Measurements from ENCODE around the gene ZYX.
"Not testable (repeated sequence)": the region's sequence is repeated elsewhere in the genome, so short reads cannot be mapped to it uniquely, and the experiment has no call there.

Gene ZYX

GRCh38 chr7:143394777-143395176 lies 13.6 kb downstream of the ZYX start:
- Histone ChIP-seq H3K4me3 (ENCODE audit: low read length) (no peak overlapping the region), H3K27me3 (replicated peaks; ENCODE audit: control insufficient read depth, insufficient read depth, low read length) (no peaks in the 10 kb centered on the region), H3K9ac (ENCODE audit: low read length) (no peak overlapping the region), H3K9me3 (ENCODE audit: control insufficient read depth, low read length) (no peaks in the 10 kb centered on the region), H3K36me3 (ENCODE audit: control insufficient read depth, insufficient read depth, low read length, severe bottlenecking) (peaks cover 12% of the 10 kb centered on the region), H3K4me1 (ENCODE audit: control insufficient read depth, insufficient read depth, low read length) (peaks cover 60% of the 10 kb centered on the region)
- DNase-seq (ENCODE audit: low read depth) = no peak

- Histone ChIP-seq H3K27me3 (replicated peaks; ENCODE audit: control insufficient read depth, insufficient read depth, low read length) (no peaks in the 10 kb centered on the region), H3K9ac (ENCODE audit: low read length) (no peak overlapping the region), H3K4me1 (ENCODE audit: control insufficient read depth, insufficient read depth, low read length) (peaks cover 58% of the 10 kb centered on the region), H3K36me3 (ENCODE audit: control insufficient read depth, insufficient read depth, low read length, severe bottlenecking) (peaks cover 5% of the 10 kb centered on the region), H3K4me3 (ENCODE audit: low read length) (no peak overlapping the region), H3K9me3 (ENCODE audit: control insufficient read depth, low read length) (no peaks in the 10 kb centered on the region)
- DNase-seq (ENCODE audit: low read depth) = no peak
Observed at GRCh38 chr7:143395187-143396149, 14.3 kb downstream of the ZYX start.

GRCh38 chr7:143396182-143396581 lies 15.0 kb downstream of the ZYX start:
- DNase-seq (ENCODE audit: low read depth) = no peak
- H3K27me3 ChIP-seq (replicated peaks; ENCODE audit: control insufficient read depth, insufficient read depth, low read length) = no peaks in the 10 kb centered on the region
- peak overlapping the region; percentile 25 for H3K9ac ChIP-seq (ENCODE audit: low read length)
- no peak overlapping the region for H3K4me3 ChIP-seq (ENCODE audit: low read length)
- H3K36me3 ChIP-seq (ENCODE audit: control insufficient read depth, insufficient read depth, low read length, severe bottlenecking) = no peaks in the 10 kb centered on the region
- H3K4me1 ChIP-seq (ENCODE audit: control insufficient read depth, insufficient read depth, low read length) = peaks cover 51% of the 10 kb centered on the region
- no peaks in the 10 kb centered on the region for H3K9me3 ChIP-seq (ENCODE audit: control insufficient read depth, low read length)

- no peaks in the 10 kb centered on the region for H3K27me3 ChIP-seq (replicated peaks; ENCODE audit: control insufficient read depth, insufficient read depth, low read length)
- H3K36me3 ChIP-seq (ENCODE audit: control insufficient read depth, insufficient read depth, low read length, severe bottlenecking) = no peaks in the 10 kb centered on the region
- H3K9ac ChIP-seq (ENCODE audit: low read length) = peak overlapping the region; percentile 26
- DNase-seq (ENCODE audit: low read depth) = no peak
- H3K4me3 ChIP-seq (ENCODE audit: low read length) = no peak overlapping the region
- H3K9me3 ChIP-seq (ENCODE audit: control insufficient read depth, low read length) = no peaks in the 10 kb centered on the region
- peaks cover 44% of the 10 kb centered on the region for H3K4me1 ChIP-seq (ENCODE audit: control insufficient read depth, insufficient read depth, low read length)
Observed at GRCh38 chr7:143396625-143397556, 15.7 kb downstream of the ZYX start.

GRCh38 chr7:143397710-143398530 lies 16.8 kb downstream of the ZYX start:
- Histone ChIP-seq H3K9me3 (ENCODE audit: control insufficient read depth, low read length) (no peaks in the 10 kb centered on the region), H3K4me1 (ENCODE audit: control insufficient read depth, insufficient read depth, low read length) (peaks cover 34% of the 10 kb centered on the region), H3K27me3 (replicated peaks; ENCODE audit: control insufficient read depth, insufficient read depth, low read length) (no peaks in the 10 kb centered on the region), H3K36me3 (ENCODE audit: control insufficient read depth, insufficient read depth, low read length, severe bottlenecking) (no peaks in the 10 kb centered on the region), H3K4me3 (ENCODE audit: low read length) (no peak overlapping the region), H3K9ac (ENCODE audit: low read length) (no peak overlapping the region)
- no peak for DNase-seq (ENCODE audit: low read depth)

GRCh38 chr7:143398616-143399015 lies 17.5 kb downstream of the ZYX start:
- DNase-seq (ENCODE audit: low read depth) = no peak
- Histone ChIP-seq H3K4me1 (ENCODE audit: control insufficient read depth, insufficient read depth, low read length) (peaks cover 27% of the 10 kb centered on the region), H3K9me3 (ENCODE audit: control insufficient read depth, low read length) (no peaks in the 10 kb centered on the region), H3K9ac (ENCODE audit: low read length) (no peak overlapping the region), H3K4me3 (ENCODE audit: low read length) (no peak overlapping the region), H3K27me3 (replicated peaks; ENCODE audit: control insufficient read depth, insufficient read depth, low read length) (no peaks in the 10 kb centered on the region), H3K36me3 (ENCODE audit: control insufficient read depth, insufficient read depth, low read length, severe bottlenecking) (no peaks in the 10 kb centered on the region)

GRCh38 chr7:143399151-143399550 lies 18.0 kb downstream of the ZYX start:
- Histone ChIP-seq H3K27me3 (replicated peaks; ENCODE audit: control insufficient read depth, insufficient read depth, low read length) (no peaks in the 10 kb centered on the region), H3K4me3 (ENCODE audit: low read length) (no peak overlapping the region), H3K9ac (ENCODE audit: low read length) (no peak overlapping the region), H3K9me3 (ENCODE audit: control insufficient read depth, low read length) (no peaks in the 10 kb centered on the region), H3K4me1 (ENCODE audit: control insufficient read depth, insufficient read depth, low read length) (peaks cover 25% of the 10 kb centered on the region), H3K36me3 (ENCODE audit: control insufficient read depth, insufficient read depth, low read length, severe bottlenecking) (no peaks in the 10 kb centered on the region)
- no peak for DNase-seq (ENCODE audit: low read depth)

GRCh38 chr7:143399642-143400041 lies 18.5 kb downstream of the ZYX start:
- Histone ChIP-seq H3K4me3 (ENCODE audit: low read length) (no peak overlapping the region), H3K36me3 (ENCODE audit: control insufficient read depth, insufficient read depth, low read length, severe bottlenecking) (no peaks in the 10 kb centered on the region), H3K27me3 (replicated peaks; ENCODE audit: control insufficient read depth, insufficient read depth, low read length) (no peaks in the 10 kb centered on the region), H3K9ac (ENCODE audit: low read length) (no peak overlapping the region), H3K4me1 (ENCODE audit: control insufficient read depth, insufficient read depth, low read length) (peaks cover 25% of the 10 kb centered on the region), H3K9me3 (ENCODE audit: control insufficient read depth, low read length) (no peaks in the 10 kb centered on the region)
- no peak for DNase-seq (ENCODE audit: low read depth)

GRCh38 chr7:143401265-143401664 lies 20.1 kb downstream of the ZYX start:
- no peak overlapping the region for H3K9ac ChIP-seq (ENCODE audit: low read length)
- no peak for DNase-seq (ENCODE audit: low read depth)
- H3K9me3 ChIP-seq (ENCODE audit: control insufficient read depth, low read length) = no peaks in the 10 kb centered on the region
- peaks cover 16% of the 10 kb centered on the region for H3K4me1 ChIP-seq (ENCODE audit: control insufficient read depth, insufficient read depth, low read length)
- no peaks in the 10 kb centered on the region for H3K36me3 ChIP-seq (ENCODE audit: control insufficient read depth, insufficient read depth, low read length, severe bottlenecking)
- no peaks in the 10 kb centered on the region for H3K27me3 ChIP-seq (replicated peaks; ENCODE audit: control insufficient read depth, insufficient read depth, low read length)
- no peak overlapping the region for H3K4me3 ChIP-seq (ENCODE audit: low read length)

GRCh38 chr7:143402233-143402632 lies 21.1 kb downstream of the ZYX start:
- H3K4me1 ChIP-seq (ENCODE audit: control insufficient read depth, insufficient read depth, low read length); H3K9ac ChIP-seq (ENCODE audit: low read length); H3K27me3 ChIP-seq (replicated peaks; ENCODE audit: control insufficient read depth, insufficient read depth, low read length); H3K36me3 ChIP-seq (ENCODE audit: control insufficient read depth, insufficient read depth, low read length, severe bottlenecking); DNase-seq (ENCODE audit: low read depth); H3K4me3 ChIP-seq (ENCODE audit: low read length); H3K9me3 ChIP-seq (ENCODE audit: control insufficient read depth, low read length): not testable (repeated sequence)
